Esophagus squamous epithelium (tissue), 5 donors: ENCODE measurements around the gene HECTD4. TPM values are rescaled to one million over a fixed set of nuclear protein-coding genes. Genes with fewer than 3 reads are reported as not detected.
A peak's percentile ranks its signal among the peaks of the same experiment; 100 is the strongest.

Experiments used
- DNase-seq: peaks from one replicate; lab custom pipeline; 2025; lab: John Stamatoyannopoulos, UW
- H3K27ac ChIP-seq, 4 donors: fragments of 200-600 bp; sonication (generic); one replicate each; pipeline ENCODE4 v1.5.1; 2016 to 2019; ENCODE audit warnings: mild to moderate bottlenecking in 1 of 4
- H3K27me3 ChIP-seq, 4 donors: fragments of 200-600 bp; sonication (generic); 1 replicate in 3 of 4; 2 replicates in 1 of 4; pipeline versions ENCODE4 v1.5.1 to v1.6.0; 2017 to 2021; ENCODE audit warnings: antibody characterized with exemption in 1 of 4
- H3K36me3 ChIP-seq, 3 donors: fragments of 200-600 bp; sonication (generic); one replicate each; pipeline ENCODE4 v1.5.1; 2016 to 2019
- H3K4me1 ChIP-seq, 3 donors: fragments of 200-600 bp; sonication (generic); one replicate each; pipeline ENCODE4 v1.5.1; 2017 to 2019
- H3K4me3 ChIP-seq, 4 donors: fragments of 200-600 bp; sonication (generic); 1 replicate in 3 of 4; 2 replicates in 1 of 4; pipeline ENCODE4 v1.5.1; 2016 to 2019; ENCODE audit warnings: mild to moderate bottlenecking in 2 of 4, moderate library complexity in 1 of 4
- H3K9me3 ChIP-seq, 3 donors: fragments of 200-600 bp; sonication (generic); one replicate each; pipeline ENCODE4 v1.5.1; 2016 to 2019
- CTCF ChIP-seq, 6 experiments: fragments of 450-650 bp in 4 of 6; fragments of 200-600 bp in 2 of 6; sonication (generic) in 2 of 6; IDR thresholded peaks; one replicate each; pipeline ENCODE4 v1.5.1; 2016 to 2019; ENCODE audit warnings: antibody characterized with exemption in 6 of 6, mild to moderate bottlenecking in 4 of 6, moderate library complexity in 4 of 6
- POLR2A ChIP-seq, 4 donors: fragments of 450-650 bp; IDR thresholded peaks; one replicate each; pipeline ENCODE4 v1.6.1; 2017; ENCODE audit warnings: antibody characterized with exemption in 4 of 4, mild to moderate bottlenecking in 4 of 4, moderate library complexity in 3 of 4
- WGBS, 2 donors: methylation state at CpG; one replicate each; pipeline ENCODE4 v1.1.5; 2018; 5-methylcytosine and 5-hydroxymethylcytosine counted together
- intact Hi-C: fragments of 100-400 bp; cut with DNase I; formaldehyde crosslinking; loops from one replicate; pipeline ENCODE4 v1.15.0; 2022
- total RNA-seq, 4 donors: library from RNA; depleted of rRNA; stranded (reverse); fragments of >200 nt; gene quantifications; one replicate each; pipeline ENCODE4 v1.1.0, GENCODE V29; 2016
- donor health status: DM: yes; HTN: yes; CAD: no.

Gene HECTD4
- total RNA-seq, 4 donors from 2014 or later, result 15.4 to 53.4 (median 33.4) TPM

- H3K9me3 ChIP-seq, result no peaks in the 10 kb centered on the region
- intact Hi-C loops, result no loop called here
- DNase-seq, result no peak
- 66% methylated on average over 3 of the region's 3 CpGs for WGBS, 2 donors
- H3K4me1 ChIP-seq, result peaks cover 4 to 16% (median 5%) of the 10 kb centered on the region in 3 donors
- TF ChIP-seq CTCF (IDR thresholded peaks at IDR 0.05) (no peak), POLR2A (IDR thresholded peaks at IDR 0.05) (no peak)
- H3K27me3 ChIP-seq, result no peaks in the 10 kb centered on the region
- no peaks in the 10 kb centered on the region for H3K36me3 ChIP-seq
- H3K4me3 ChIP-seq, result no peak overlapping the region
- H3K27ac ChIP-seq, result no peak overlapping the region
Measured at GRCh38 chr12:112386726-112387125, 4.5 kb upstream of the HECTD4 start.

GRCh38 chr12:112382866-112383265, 635 bp upstream of the HECTD4 start:
- no peak for DNase-seq
- TF ChIP-seq CTCF (IDR thresholded peaks at IDR 0.05) (no peak), POLR2A (IDR thresholded peaks at IDR 0.05) (no peak)
- H3K27ac ChIP-seq, result peak overlapping the region in 3 of 4 donors; percentile 81 to 96 (median 93)
- no peaks in the 10 kb centered on the region for H3K27me3 ChIP-seq
- H3K9me3 ChIP-seq, result no peaks in the 10 kb centered on the region
- peak overlapping the region; percentile 76 to 100 (median 98) for H3K4me3 ChIP-seq
- intact Hi-C loops, result no loop called here
- WGBS, 2 donors, result 78 to 93% methylated on average over 8 to 11 of the region's 11 CpGs
- no peaks in the 10 kb centered on the region for H3K36me3 ChIP-seq
- H3K4me1 ChIP-seq, result peaks cover 8 to 34% (median 16%) of the 10 kb centered on the region in 3 donors

- intact Hi-C loops, result no loop called here
- Histone ChIP-seq H3K9me3 (no peaks in the 10 kb centered on the region), H3K27me3 (no peaks in the 10 kb centered on the region), H3K27ac (peak overlapping the region; percentile 81 to 96 (median 92)), H3K4me1 (peaks cover 8 to 32% (median 16%) of the 10 kb centered on the region in 3 donors), H3K36me3 (no peaks in the 10 kb centered on the region), H3K4me3 (peak overlapping the region; percentile 76 to 100 (median 98))
- no peak for DNase-seq
- TF ChIP-seq POLR2A (IDR thresholded peaks at IDR 0.05) (no peak), CTCF (IDR thresholded peaks at IDR 0.05) (no peak)
- 0 to 5% methylated on average over 7 to 9 of the region's 33 CpGs for WGBS, 2 donors
Measured at GRCh38 chr12:112381406-112381882, 787 bp downstream of the HECTD4 start.

GRCh38 chr12:112380663-112381405, 1.4 kb downstream of the HECTD4 start:
- DNase-seq, result no peak
- H3K4me1 ChIP-seq, result peaks cover 8 to 32% (median 16%) of the 10 kb centered on the region in 3 donors
- H3K4me3 ChIP-seq, result peak overlapping the region; percentile 76 to 100 (median 98)
- H3K36me3 ChIP-seq, result no peaks in the 10 kb centered on the region
- TF ChIP-seq CTCF (IDR thresholded peaks at IDR 0.05), result no peak
- TF ChIP-seq POLR2A (IDR thresholded peaks at IDR 0.05), result no peak
- 62 to 72% methylated on average over 18 to 20 of the region's 34 CpGs for WGBS, 2 donors
- H3K27me3 ChIP-seq, result no peaks in the 10 kb centered on the region
- intact Hi-C loops, result no loop called here
- peak overlapping the region; percentile 81 to 96 (median 92) for H3K27ac ChIP-seq
- no peaks in the 10 kb centered on the region for H3K9me3 ChIP-seq

GRCh38 chr12:112375105-112375504, 7.1 kb downstream of the HECTD4 start:
- H3K4me3 ChIP-seq, result no peak overlapping the region
- no peaks in the 10 kb centered on the region for H3K27me3 ChIP-seq
- DNase-seq, result no peak
- no peak for TF ChIP-seq POLR2A (IDR thresholded peaks at IDR 0.05)
- no peak for TF ChIP-seq CTCF (IDR thresholded peaks at IDR 0.05)
- peaks cover 0 to 7% (median 0%) of the 10 kb centered on the region in 3 donors for H3K36me3 ChIP-seq
- intact Hi-C loops, result no loop called here
- no peaks in the 10 kb centered on the region for H3K9me3 ChIP-seq
- 52% methylated on average over 5 of the region's 5 CpGs for WGBS, 2 donors
- peak overlapping the region in 2 of 4 donors; percentile 12 to 44 for H3K27ac ChIP-seq
- peaks cover 0 to 22% (median under 1%) of the 10 kb centered on the region in 3 donors for H3K4me1 ChIP-seq
